ENCODE results near the gene COA1. TPM values are rescaled to one million over a fixed set of nuclear protein-coding genes. Genes with fewer than 3 reads are reported as not detected.

The COA1 gene
- total RNA-seq, 1 donor from 2014 or later = 192 TPM

- H3K36me3 ChIP-seq = peaks cover 6% of the 10 kb centered on the region
- H3K27ac Mint-ChIP-seq = no peak overlapping the region
Measured at GRCh38 chr7:43625453-43625852, 103.9 kb downstream of the COA1 start.

GRCh38 chr7:43624156-43624555 is 105.2 kb downstream of the COA1 start:
- H3K4me1 ChIP-seq = peaks cover 2% of the 10 kb centered on the region
- H3K27ac ChIP-seq = no peak overlapping the region
- no peak overlapping the region for H3K4me3 ChIP-seq
- H3F3A ChIP-seq (ENCODE audit: low read depth) = no peaks in the 10 kb centered on the region
- H3K4me1 Mint-ChIP-seq = no peaks in the 10 kb centered on the region
- no peaks in the 10 kb centered on the region for H3K79me2 ChIP-seq (ENCODE audit: low read depth)
- H3K36me3 ChIP-seq = peaks cover 6% of the 10 kb centered on the region
- no peak overlapping the region for H3K4me3 Mint-ChIP-seq
- no peak overlapping the region for H3K27ac Mint-ChIP-seq
- no peaks in the 10 kb centered on the region for H3K9me3 ChIP-seq (ENCODE audit: low read depth)
- H3K9ac ChIP-seq = no peak overlapping the region
- no peaks in the 10 kb centered on the region for H3K27me3 Mint-ChIP-seq (ENCODE audit: insufficient read depth, low read depth)
- H2AFZ ChIP-seq (replicated peaks) = no peak overlapping the region
- no peaks in the 10 kb centered on the region for H3K9me3 Mint-ChIP-seq
- DNase-seq (ENCODE audit: low spot score) = no peak
- peaks cover 36% of the 10 kb centered on the region for H3K36me3 Mint-ChIP-seq
- no peaks in the 10 kb centered on the region for H4K20me1 ChIP-seq (ENCODE audit: low read depth)
- TF ChIP-seq EZH2 (IDR thresholded peaks at IDR 0.05) (no peak), CTCF (IDR thresholded peaks at IDR 0.05) (no peak), EZH2phosphoT487 (IDR thresholded peaks at IDR 0.05) (no peak)
- no peaks in the 10 kb centered on the region for H3K27me3 ChIP-seq
- no peak overlapping the region for H3K4me2 ChIP-seq

More at GRCh38 chr7:43625453-43625852, 103.9 kb downstream of the COA1 start:
- H2AFZ ChIP-seq (replicated peaks) = no peak overlapping the region
- no peaks in the 10 kb centered on the region for H3K4me1 ChIP-seq
- no peak overlapping the region for H3K9ac ChIP-seq
- no peaks in the 10 kb centered on the region for H3K27me3 ChIP-seq
- H3K79me2 ChIP-seq (ENCODE audit: low read depth) = no peaks in the 10 kb centered on the region
- no peaks in the 10 kb centered on the region for H3K9me3 Mint-ChIP-seq
- H3K4me2 ChIP-seq = no peak overlapping the region
- no peak for DNase-seq (ENCODE audit: low spot score)
- H3K4me3 ChIP-seq = no peak overlapping the region
- H3K9me3 ChIP-seq (ENCODE audit: low read depth) = no peaks in the 10 kb centered on the region
- no peaks in the 10 kb centered on the region for H3F3A ChIP-seq (ENCODE audit: low read depth)
- TF ChIP-seq EZH2phosphoT487 (IDR thresholded peaks at IDR 0.05) (no peak), CTCF (IDR thresholded peaks at IDR 0.05) (no peak), EZH2 (IDR thresholded peaks at IDR 0.05) (no peak)
- H3K36me3 Mint-ChIP-seq = peaks cover 40% of the 10 kb centered on the region
- H3K4me3 Mint-ChIP-seq = no peak overlapping the region
- no peaks in the 10 kb centered on the region for H3K27me3 Mint-ChIP-seq (ENCODE audit: insufficient read depth, low read depth)
- H3K4me1 Mint-ChIP-seq = no peaks in the 10 kb centered on the region
- no peaks in the 10 kb centered on the region for H4K20me1 ChIP-seq (ENCODE audit: low read depth)
- H3K27ac ChIP-seq = no peak overlapping the region

DNA sequence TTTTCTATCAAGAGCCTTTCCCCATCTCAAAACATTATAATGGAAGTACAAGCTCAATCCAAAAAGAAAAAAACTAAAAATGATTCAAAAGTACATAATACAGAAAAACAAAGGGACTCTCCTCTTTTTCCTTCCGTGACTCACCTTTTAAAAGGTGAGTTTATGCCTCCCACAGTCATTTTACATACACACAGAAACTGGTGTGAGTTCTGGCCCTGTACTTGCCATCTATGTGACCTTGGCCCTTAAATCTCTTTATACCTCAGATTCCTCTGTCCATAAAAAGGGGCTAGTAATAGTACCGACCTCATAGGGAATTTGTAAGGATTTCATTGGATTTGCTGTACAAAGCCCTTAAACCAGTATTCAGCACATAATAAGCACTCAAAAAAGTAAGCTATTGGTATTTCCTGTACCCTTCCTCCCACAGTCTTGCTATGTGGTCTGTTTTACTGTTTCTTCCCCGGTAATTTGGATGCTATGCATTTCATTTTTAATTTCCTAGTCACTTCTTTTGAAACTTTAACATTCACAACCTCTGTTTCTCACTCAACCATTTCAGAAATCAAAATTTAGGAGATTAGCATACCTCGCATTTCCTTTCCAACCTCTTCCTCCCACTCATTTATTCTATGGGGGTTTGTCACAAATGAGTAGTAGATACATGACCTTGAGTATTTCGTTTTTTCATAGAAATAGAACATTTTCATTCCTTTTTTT is 107.4 kb downstream of the COA1 start:
- no peaks in the 10 kb centered on the region for H3K9me3 Mint-ChIP-seq
- H3K4me2 ChIP-seq = no peak overlapping the region

More for the DNA sequence above, 107.4 kb downstream of the COA1 start:
- Histone ChIP-seq H3K9ac (no peak overlapping the region), H3K4me1 (peaks cover 19% of the 10 kb centered on the region), H3K27ac (no peak overlapping the region), H3K9me3 (ENCODE audit: low read depth) (no peaks in the 10 kb centered on the region), H3K4me3 (no peak overlapping the region), H4K20me1 (ENCODE audit: low read depth) (no peaks in the 10 kb centered on the region), H2AFZ (replicated peaks) (no peak overlapping the region), H3K36me3 (peaks cover 6% of the 10 kb centered on the region), H3K27me3 (no peaks in the 10 kb centered on the region), H3F3A (ENCODE audit: low read depth) (peaks cover 3% of the 10 kb centered on the region), H3K79me2 (ENCODE audit: low read depth) (no peaks in the 10 kb centered on the region)
- peaks cover 21% of the 10 kb centered on the region for H3K36me3 Mint-ChIP-seq
- H3K4me3 Mint-ChIP-seq = no peak overlapping the region
- no peak for TF ChIP-seq EZH2phosphoT487 (IDR thresholded peaks at IDR 0.05)
- no peak for TF ChIP-seq EZH2 (IDR thresholded peaks at IDR 0.05)
- TF ChIP-seq CTCF (IDR thresholded peaks at IDR 0.05) = no peak
- H3K27me3 Mint-ChIP-seq (ENCODE audit: insufficient read depth, low read depth) = no peaks in the 10 kb centered on the region
- H3K27ac Mint-ChIP-seq = no peak overlapping the region
- no peak for DNase-seq (ENCODE audit: low spot score)
- no peaks in the 10 kb centered on the region for H3K4me1 Mint-ChIP-seq
